SU-DHL-6 (cell line): ENCODE data around the gene ERC1.

Source experiments
- H2AFZ ChIP-seq: fragments of 200-600 bp; sonication (generic); 2 replicates; pipeline ENCODE4 v1.6.1; 2014; ENCODE audit warnings: low read depth, mild to moderate bottlenecking, moderate library complexity, mixed read lengths, antibody characterized with exemption, low read length; ENCODE audit not compliant: severe bottlenecking
- H3F3A ChIP-seq: fragments of 200-600 bp; shearing (Covaris generic); 2 replicates; pipeline ENCODE4 v1.6.0; 2016; ENCODE audit warnings: antibody characterized with exemption, mild to moderate bottlenecking; ENCODE audit not compliant: insufficient read depth
- H3K27ac ChIP-seq: fragments of 200-600 bp; sonication (generic); 2 replicates; pipeline ENCODE4 v1.5.1; 2016; ENCODE audit warnings: low read depth, mild to moderate bottlenecking, low read length, moderate library complexity, mixed read lengths
- H3K27me3 ChIP-seq: fragments of 200-600 bp; sonication (generic), shearing (Covaris generic); 2 replicates; pipeline ENCODE4 v1.6.0; 2014; ENCODE audit warnings: mild to moderate bottlenecking, low read length
- H3K36me3 ChIP-seq: fragments of 200-600 bp; sonication (generic); 2 replicates; pipeline ENCODE4 v1.6.1; 2014; ENCODE audit warnings: mild to moderate bottlenecking, low read length, mixed read lengths
- H3K4me2 ChIP-seq: fragments of 300-600, 200-600 bp; shearing (Covaris generic), sonication (generic); 2 replicates; pipeline ENCODE4 v1.6.0; 2014; ENCODE audit warnings: low read length, low read depth, mild to moderate bottlenecking; ENCODE audit not compliant: poor library complexity, severe bottlenecking
- H3K4me3 ChIP-seq: fragments of 200-600 bp; sonication (generic); 2 replicates; pipeline ENCODE4 v1.5.1; 2014; ENCODE audit warnings: antibody characterized with exemption, low read length, mild to moderate bottlenecking, mixed read lengths; ENCODE audit not compliant: insufficient read depth, poor library complexity, severe bottlenecking
- H3K79me2 ChIP-seq: fragments of 200-600 bp; sonication (generic); 2 replicates; pipeline ENCODE4 v1.6.1; 2014; ENCODE audit warnings: mild to moderate bottlenecking, low read length, moderate library complexity; ENCODE audit not compliant: insufficient read depth
- H3K9ac ChIP-seq: fragments of 200-600 bp; sonication (generic); 2 replicates; pipeline ENCODE4 v1.7.0; 2014; ENCODE audit warnings: mild to moderate bottlenecking, low read length
- H3K9me2 ChIP-seq: fragments of 200-600 bp; sonication (generic); replicated peaks from 2 replicates; pipeline ENCODE4 v1.6.1; 2014; ENCODE audit warnings: low read length; ENCODE audit not compliant: insufficient read depth
- H3K9me3 ChIP-seq: fragments of 200-600 bp; sonication (generic); 2 replicates; pipeline ENCODE4 v1.6.1; 2014; ENCODE audit warnings: low read length, mixed read lengths; ENCODE audit not compliant: insufficient read depth
- H4K20me1 ChIP-seq: fragments of 200-600 bp; sonication (generic); 2 replicates; pipeline ENCODE4 v1.6.1; 2014; ENCODE audit warnings: low read depth, mild to moderate bottlenecking, antibody characterized with exemption, low read length, moderate library complexity, mixed read lengths
- EZH2phosphoT487 ChIP-seq: fragments of 200-600 bp; sonication (generic), shearing (Covaris generic); conservative IDR thresholded peaks from 2 replicates; pipeline ENCODE4 v1.6.1; 2018; ENCODE audit warnings: mild to moderate bottlenecking, antibody characterized with exemption, low read length, moderate library complexity, mixed read lengths
- TF ChIP-seq, protein P1 (sequence below): fragments of 200-600 bp; sonication (generic); IDR thresholded peaks from one replicate; pipeline ENCODE4 v1.5.1; 2017; ENCODE audit warnings: antibody characterized with exemption, mild to moderate bottlenecking, low read length, moderate library complexity; ENCODE audit not compliant: insufficient read depth, poor library complexity, severe bottlenecking

Gene ERC1

DNA sequence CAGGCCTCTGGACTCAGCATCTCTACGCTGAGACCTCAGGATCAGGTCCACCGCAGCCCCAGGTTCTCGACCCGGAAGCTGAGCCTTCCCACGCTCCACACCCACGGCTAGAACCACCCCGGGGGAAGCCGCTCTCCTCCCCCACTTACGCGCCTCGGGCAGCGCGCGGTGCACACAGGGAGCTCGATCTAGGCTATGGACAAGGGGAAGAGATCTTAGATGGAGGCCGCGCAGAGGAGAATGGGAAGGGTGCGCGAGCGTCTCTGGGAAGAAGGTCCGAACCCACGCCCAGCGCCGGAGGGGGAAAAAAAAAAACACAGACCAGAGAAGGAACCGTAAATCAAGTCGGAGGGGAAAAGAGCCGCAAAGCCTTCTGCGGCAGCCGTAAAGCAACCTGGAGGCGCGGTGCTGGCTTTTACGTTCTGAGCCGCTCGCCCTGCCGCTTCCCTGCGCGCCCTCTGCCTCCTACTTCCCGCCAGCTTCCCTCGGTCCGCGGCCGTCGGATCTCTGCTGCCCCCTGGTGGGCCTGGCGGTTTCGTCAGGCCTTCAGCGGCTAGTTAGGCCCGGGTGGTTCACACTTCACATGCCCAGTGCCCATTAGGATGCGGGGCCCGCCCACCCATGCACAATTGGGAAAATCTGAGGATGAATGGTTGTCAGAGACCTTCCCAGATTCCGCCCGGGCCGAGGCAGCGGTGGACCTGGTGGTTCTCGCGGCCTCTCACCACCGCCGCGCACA lies 41.4 kb upstream of the ERC1 start, which contains the start of gene RAD52:
Gene RAD52, minus strand, starts transcription at position 242 of the 739 bp plus-strand sequence. CDS start 16,636 bp downstream, outside the sequence.
- Histone ChIP-seq H3K9me2 (no peaks in the 10 kb centered on the region), H3F3A (peaks cover 23% of the 10 kb centered on the region; the same call in 1 of the 2 replicates), H3K4me3 (peak within 1 kb of the TSS; percentile 90), H2AFZ (peak within 1 kb of the TSS; percentile 87), H3K4me2 (peak within 1 kb of the TSS; percentile 54), H3K79me2 (peaks cover 36% of the 10 kb centered on the region), H3K36me3 (no peaks in the 10 kb centered on the region), H3K27me3 (no peaks in the 10 kb centered on the region), H3K9me3 (no peaks in the 10 kb centered on the region), H3K27ac (peak within 1 kb of the TSS; percentile 88), H3K9ac (peak within 1 kb of the TSS; percentile 89), H4K20me1 (no peaks in the 10 kb centered on the region)
- TF ChIP-seq, protein P1, sequence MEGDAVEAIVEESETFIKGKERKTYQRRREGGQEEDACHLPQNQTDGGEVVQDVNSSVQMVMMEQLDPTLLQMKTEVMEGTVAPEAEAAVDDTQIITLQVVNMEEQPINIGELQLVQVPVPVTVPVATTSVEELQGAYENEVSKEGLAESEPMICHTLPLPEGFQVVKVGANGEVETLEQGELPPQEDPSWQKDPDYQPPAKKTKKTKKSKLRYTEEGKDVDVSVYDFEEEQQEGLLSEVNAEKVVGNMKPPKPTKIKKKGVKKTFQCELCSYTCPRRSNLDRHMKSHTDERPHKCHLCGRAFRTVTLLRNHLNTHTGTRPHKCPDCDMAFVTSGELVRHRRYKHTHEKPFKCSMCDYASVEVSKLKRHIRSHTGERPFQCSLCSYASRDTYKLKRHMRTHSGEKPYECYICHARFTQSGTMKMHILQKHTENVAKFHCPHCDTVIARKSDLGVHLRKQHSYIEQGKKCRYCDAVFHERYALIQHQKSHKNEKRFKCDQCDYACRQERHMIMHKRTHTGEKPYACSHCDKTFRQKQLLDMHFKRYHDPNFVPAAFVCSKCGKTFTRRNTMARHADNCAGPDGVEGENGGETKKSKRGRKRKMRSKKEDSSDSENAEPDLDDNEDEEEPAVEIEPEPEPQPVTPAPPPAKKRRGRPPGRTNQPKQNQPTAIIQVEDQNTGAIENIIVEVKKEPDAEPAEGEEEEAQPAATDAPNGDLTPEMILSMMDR: peak; percentile 95
- no peak for TF ChIP-seq EZH2phosphoT487

DNA sequence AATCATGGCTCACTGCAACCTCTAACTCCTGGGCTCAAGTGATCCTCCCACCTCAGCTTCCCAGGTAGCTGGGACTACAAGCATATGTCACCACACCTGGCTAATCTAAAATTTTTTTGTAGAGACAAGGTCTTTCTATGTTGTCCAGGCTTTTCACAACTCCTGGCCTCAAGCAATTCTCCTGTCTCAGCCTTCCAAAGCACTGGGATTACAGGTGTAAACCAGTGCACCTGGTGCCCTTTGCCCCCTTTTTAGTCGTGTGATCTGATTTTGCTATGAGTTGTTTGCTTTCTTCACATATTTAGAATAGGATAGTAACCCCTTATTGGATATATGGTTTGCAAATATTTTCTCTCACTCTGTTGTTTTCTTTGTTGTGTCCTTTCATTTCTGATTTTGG lies 39.8 kb upstream of the ERC1 start:
- H3K27ac ChIP-seq: no peak overlapping the region

GRCh38 chr12:953776-954175 lies 37.2 kb upstream of the ERC1 start:
- no peak for TF ChIP-seq EZH2phosphoT487
- TF ChIP-seq, protein P1: no peak
- H2AFZ ChIP-seq: peak overlapping the region; percentile 65
- H3K4me2 ChIP-seq: no peak overlapping the region
- no peak overlapping the region for H3K27ac ChIP-seq
- no peaks in the 10 kb centered on the region for H4K20me1 ChIP-seq
- H3K79me2 ChIP-seq: peaks cover 5% of the 10 kb centered on the region
- H3K9me2 ChIP-seq: no peaks in the 10 kb centered on the region
- no peak overlapping the region for H3K4me3 ChIP-seq
- no peaks in the 10 kb centered on the region for H3K9me3 ChIP-seq
- no peaks in the 10 kb centered on the region for H3K27me3 ChIP-seq
- no peaks in the 10 kb centered on the region for H3K36me3 ChIP-seq
- H3F3A ChIP-seq: peaks cover 19% of the 10 kb centered on the region; the same call in 1 of the 2 replicates
- H3K9ac ChIP-seq: no peak overlapping the region

More for the DNA sequence above, 39.8 kb upstream of the ERC1 start:
- H3K4me3 ChIP-seq: no peak overlapping the region
- no peak overlapping the region for H3K4me2 ChIP-seq
- TF ChIP-seq EZH2phosphoT487: no peak
- TF ChIP-seq, protein P1: no peak
- no peaks in the 10 kb centered on the region for H3K9me3 ChIP-seq
- H3K79me2 ChIP-seq: peaks cover 29% of the 10 kb centered on the region
- H4K20me1 ChIP-seq: no peaks in the 10 kb centered on the region
- H3F3A ChIP-seq: peaks cover 23% of the 10 kb centered on the region; the same call in 1 of the 2 replicates
- no peaks in the 10 kb centered on the region for H3K27me3 ChIP-seq
- no peak overlapping the region for H2AFZ ChIP-seq
- H3K9ac ChIP-seq: no peak overlapping the region
- no peaks in the 10 kb centered on the region for H3K9me2 ChIP-seq
- no peaks in the 10 kb centered on the region for H3K36me3 ChIP-seq
